Endothelial cell (in vitro differentiated cells): ENCODE results near the gene ATP11B. TPM values are rescaled to one million over a fixed set of nuclear protein-coding genes. Genes with fewer than 3 reads are reported as not detected.

Source experiments
- DNase-seq: peaks from one replicate; pipeline ENCODE4 v3.0.0; 2021; ENCODE audit warnings: low spot score
- H3K27ac Mint-ChIP-seq: one replicate; pipeline ENCODE4 v1.8.0; 2021; ENCODE audit warnings: mixed read lengths, inconsistent platforms; ENCODE audit not compliant: unreplicated experiment
- H3K27me3 Mint-ChIP-seq: one replicate; pipeline ENCODE4 v1.8.0; 2021; ENCODE audit warnings: mild to moderate bottlenecking, moderate library complexity, mixed read lengths, inconsistent platforms; ENCODE audit not compliant: unreplicated experiment
- H3K36me3 Mint-ChIP-seq: one replicate; pipeline ENCODE4 v1.8.0; 2021; ENCODE audit warnings: mild to moderate bottlenecking, low read depth, mixed read lengths, inconsistent platforms; ENCODE audit not compliant: unreplicated experiment
- H3K4me1 Mint-ChIP-seq: one replicate; pipeline ENCODE4 v1.8.0; 2021; ENCODE audit warnings: mild to moderate bottlenecking, mixed read lengths, inconsistent platforms; ENCODE audit not compliant: unreplicated experiment
- H3K4me3 Mint-ChIP-seq: one replicate; pipeline ENCODE4 v1.8.0; 2021; ENCODE audit warnings: mild to moderate bottlenecking, mixed read lengths, inconsistent platforms; ENCODE audit not compliant: unreplicated experiment
- H3K9me3 Mint-ChIP-seq: one replicate; pipeline ENCODE4 v1.8.0; 2021; ENCODE audit warnings: mixed read lengths, inconsistent platforms; ENCODE audit not compliant: unreplicated experiment
- total RNA-seq: library from RNA; stranded (reverse); fragmentation: NEBNext Ultra II Directional; extraction: Animal tissue kit (Norgen Biotek cat#: 25700); gene quantifications from one replicate; pipeline ENCODE4 v1.2.1, GENCODE V29; 2021; ENCODE audit not compliant: unreplicated experiment
- TF ChIP-seq, protein P1 (sequence below): fragments of 200-600 bp; sonication (generic); IDR thresholded peaks from one replicate; pipeline ENCODE4 v1.5.0; 2021; ENCODE audit warnings: antibody characterized with exemption; ENCODE audit not compliant: unreplicated experiment

ATP11B gene
- total RNA-seq, 1 donor from 2014 or later: 45.3 TPM

GRCh38 chr3:182824957-182825356 is 31.7 kb downstream of the ATP11B start:
- H3K9me3 Mint-ChIP-seq: no peaks in the 10 kb centered on the region
- peaks cover 8% of the 10 kb centered on the region for H3K36me3 Mint-ChIP-seq
- DNase-seq: no peak
- no peaks in the 10 kb centered on the region for H3K27me3 Mint-ChIP-seq
- TF ChIP-seq, protein P1, sequence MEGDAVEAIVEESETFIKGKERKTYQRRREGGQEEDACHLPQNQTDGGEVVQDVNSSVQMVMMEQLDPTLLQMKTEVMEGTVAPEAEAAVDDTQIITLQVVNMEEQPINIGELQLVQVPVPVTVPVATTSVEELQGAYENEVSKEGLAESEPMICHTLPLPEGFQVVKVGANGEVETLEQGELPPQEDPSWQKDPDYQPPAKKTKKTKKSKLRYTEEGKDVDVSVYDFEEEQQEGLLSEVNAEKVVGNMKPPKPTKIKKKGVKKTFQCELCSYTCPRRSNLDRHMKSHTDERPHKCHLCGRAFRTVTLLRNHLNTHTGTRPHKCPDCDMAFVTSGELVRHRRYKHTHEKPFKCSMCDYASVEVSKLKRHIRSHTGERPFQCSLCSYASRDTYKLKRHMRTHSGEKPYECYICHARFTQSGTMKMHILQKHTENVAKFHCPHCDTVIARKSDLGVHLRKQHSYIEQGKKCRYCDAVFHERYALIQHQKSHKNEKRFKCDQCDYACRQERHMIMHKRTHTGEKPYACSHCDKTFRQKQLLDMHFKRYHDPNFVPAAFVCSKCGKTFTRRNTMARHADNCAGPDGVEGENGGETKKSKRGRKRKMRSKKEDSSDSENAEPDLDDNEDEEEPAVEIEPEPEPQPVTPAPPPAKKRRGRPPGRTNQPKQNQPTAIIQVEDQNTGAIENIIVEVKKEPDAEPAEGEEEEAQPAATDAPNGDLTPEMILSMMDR: no peak
- H3K4me3 Mint-ChIP-seq: no peak overlapping the region
- no peak overlapping the region for H3K27ac Mint-ChIP-seq
- no peaks in the 10 kb centered on the region for H3K4me1 Mint-ChIP-seq

GRCh38 chr3:182829761-182830405 is 36.6 kb downstream of the ATP11B start:
- no peaks in the 10 kb centered on the region for H3K27me3 Mint-ChIP-seq
- H3K4me1 Mint-ChIP-seq: no peaks in the 10 kb centered on the region
- no peaks in the 10 kb centered on the region for H3K9me3 Mint-ChIP-seq
- DNase-seq: no peak
- no peak overlapping the region for H3K27ac Mint-ChIP-seq
- no peak overlapping the region for H3K4me3 Mint-ChIP-seq
- TF ChIP-seq, protein P1: no peak
- peaks cover 9% of the 10 kb centered on the region for H3K36me3 Mint-ChIP-seq

GRCh38 chr3:182837855-182838454 is 44.7 kb downstream of the ATP11B start:
- DNase-seq: no peak
- H3K27ac Mint-ChIP-seq: no peak overlapping the region
- H3K4me1 Mint-ChIP-seq: no peaks in the 10 kb centered on the region
- H3K27me3 Mint-ChIP-seq: peaks cover 4% of the 10 kb centered on the region
- peaks cover 18% of the 10 kb centered on the region for H3K36me3 Mint-ChIP-seq
- TF ChIP-seq, protein P1: peak; percentile 70
- no peak overlapping the region for H3K4me3 Mint-ChIP-seq
- H3K9me3 Mint-ChIP-seq: no peaks in the 10 kb centered on the region

- DNase-seq: no peak
- Mint-ChIP-seq H3K36me3 (peaks cover 28% of the 10 kb centered on the region), H3K27me3 (peaks cover 4% of the 10 kb centered on the region), H3K4me3 (no peak overlapping the region), H3K27ac (no peak overlapping the region), H3K9me3 (no peaks in the 10 kb centered on the region), H3K4me1 (no peaks in the 10 kb centered on the region)
- TF ChIP-seq, protein P1: no peak
Measured at GRCh38 chr3:182843478-182843877, 50.2 kb downstream of the ATP11B start.

- Mint-ChIP-seq H3K27me3 (no peaks in the 10 kb centered on the region), H3K4me1 (no peaks in the 10 kb centered on the region), H3K27ac (no peak overlapping the region), H3K36me3 (peaks cover 31% of the 10 kb centered on the region), H3K4me3 (no peak overlapping the region), H3K9me3 (no peaks in the 10 kb centered on the region)
- TF ChIP-seq, protein P1: no peak
- DNase-seq: no peak
Measured at GRCh38 chr3:182848906-182849305, 55.6 kb downstream of the ATP11B start.
